ENCODE results near the gene FAM163A. TPM values are rescaled to one million over a fixed set of nuclear protein-coding genes. Genes with fewer than 3 reads are reported as not detected.
"Not testable (repeated sequence)": the region's sequence is repeated elsewhere in the genome, so short reads cannot be mapped to it uniquely, and the experiment has no call there.

Gene FAM163A
- total and polyA plus RNA-seq, 9 of the 15 experiments (the other 6 are each of a cell fraction or from before 2014, with no cell fraction given) = not detected

- TF ChIP-seq PATZ1 (CRISPR knock-in tag; IDR thresholded peaks at IDR 0.05; ENCODE audit: borderline replicate concordance) (no peak), RBM17 (IDR thresholded peaks at IDR 0.05; ENCODE audit: borderline replicate concordance, low read depth, low read length) (no peak), RHOXF2B (CRISPR knock-in tag; conservative IDR thresholded peaks at IDR 0.05) (no peak), ZNF583 (CRISPR knock-in tag; IDR thresholded peaks at IDR 0.05) (no peak), HES1 (IDR thresholded peaks at IDR 0.05; ENCODE audit: low read depth) (no peak), CHD4 (IDR thresholded peaks at IDR 0.05; ENCODE audit: insufficient read depth, insufficient replicate concordance, low read depth, low read length, poor library complexity, severe bottlenecking) (no peak), THRB (CRISPR knock-in tag; conservative IDR thresholded peaks at IDR 0.05) (no peak), BACH1 (tag; IDR thresholded peaks at IDR 0.05) (no peak), ZBTB17 (CRISPR knock-in tag; IDR thresholded peaks at IDR 0.05) (no peak), TRIM24 (IDR thresholded peaks at IDR 0.05) (no peak), YBX1 (IDR thresholded peaks at IDR 0.05) (no peak)
Measured at GRCh38 chr1:179742717-179743678, at the start of gene FAM163A (continued).

GRCh38 chr1:179694530-179694929, 48.6 kb upstream of the FAM163A start:
- H3K36me3 ChIP-seq (ENCODE audit: control insufficient read depth, insufficient read depth, low read length); H3K4me3 ChIP-seq; H3K9me1 ChIP-seq (ENCODE audit: control insufficient read depth, insufficient read depth, low read length); intact Hi-C loops (cut with micrococcal nuclease); FAIRE-seq; H3K9ac ChIP-seq (ENCODE audit: insufficient read depth in 1 of 2, low read depth in 2 of 2, low read length in 2 of 2); BruUV-seq (replicated peaks); H3K9me3 ChIP-seq (replicated peaks; ENCODE audit: control insufficient read depth, insufficient read depth, low read depth, low read length); ATAC-seq; H3K4me1 ChIP-seq (replicated peaks in 1 of 2; ENCODE audit: control insufficient read depth in 2 of 2, insufficient read depth in 2 of 2, low read length in 2 of 2); H3K4me2 ChIP-seq (ENCODE audit: insufficient read depth, low read length); H4K20me1 ChIP-seq (replicated peaks; ENCODE audit: control insufficient read depth, insufficient read depth, low read length); H3K27me3 ChIP-seq (ENCODE audit: control insufficient read depth in 2 of 2, insufficient read depth in 2 of 2, low read length in 2 of 2); H3K27ac ChIP-seq (ENCODE audit: extremely low read depth, low read depth, low read length); H3K79me2 ChIP-seq (ENCODE audit: control insufficient read depth, insufficient read depth, low read length); CTCF ChIA-PET (ENCODE audit: low intra/inter-chr PET ratio); in situ Hi-C loops (cut with MboI): not testable (repeated sequence)
- POLR2A ChIA-PET = interaction anchor here (1.0 kb wide), 1 partner anchor 16 kb away, joined by 3 read pairs; no protein-coding TSS in a partner anchor
- DNase-seq (ENCODE audit: extremely low read depth in 1 of 4, low spot score in 3 of 4) = peak in 1 of 4 experiments; percentile 13
- H2AFZ ChIP-seq (ENCODE audit: low read depth, low read length) = peak overlapping the region; percentile 32; the same call in 1 of the 2 replicates
- 0% methylated on average over 6 of the region's 6 CpGs for WGBS (ENCODE audit: insufficient coverage, low coverage, missing lambda C conversion rate)
